Cardiac muscle cell (in vitro differentiated cells and primary cell): ENCODE data around the gene GPBAR1. TPM values are rescaled to one million over a fixed set of nuclear protein-coding genes. Genes with fewer than 3 reads are reported as not detected.

Experiments used
- DNase-seq, 2 donors: peaks; one replicate each; pipeline versions ENCODE4 v3.0.0 to v3.0.0-alpha.2; 2010 to 2017; ENCODE audit warnings: low read depth in 1 of 2, low spot score in 1 of 2
- H3K27ac ChIP-seq: fragments of 200-600 bp; sonication (generic); 2 replicates; pipeline ENCODE4 v1.5.1; 2016
- H3K27me3 ChIP-seq: fragments of 200-600 bp; sonication (generic); 2 replicates; pipeline ENCODE4 v1.6.0; 2016; ENCODE audit warnings: control low read depth
- H3K36me3 ChIP-seq: fragments of 200-600 bp; sonication (generic); 2 replicates; pipeline ENCODE4 v1.5.1; 2016; ENCODE audit warnings: control low read depth
- H3K4me1 ChIP-seq: fragments of 200-600 bp; sonication (generic); 2 replicates; pipeline ENCODE4 v1.8.1; 2017; ENCODE audit warnings: low read depth, mild to moderate bottlenecking, mixed run types
- H3K4me3 ChIP-seq: fragments of 200-600 bp; sonication (generic); 2 replicates; pipeline ENCODE4 v1.5.1; 2016; ENCODE audit warnings: mild to moderate bottlenecking
- H3K9me3 ChIP-seq: fragments of 200-600 bp; sonication (generic); 2 replicates; pipeline ENCODE4 v1.5.1; 2017; ENCODE audit warnings: low read depth, mild to moderate bottlenecking, control low read depth
- polyA plus RNA-seq: library from polyadenylated mRNA; unstranded; fragments of >200 nt; fragmentation: Nextera tagmentation; extraction: Ambion mirVana; gene quantifications from 2 replicates; pipeline ENCODE4 v1.2.1, GENCODE V29; 2016
- total RNA-seq: library from RNA; depleted of rRNA; stranded (reverse); fragments of >200 nt; gene quantifications from 2 replicates; pipeline ENCODE4 v1.2.3, GENCODE V29; 2016
- TF ChIP-seq, protein P1 (sequence below): IDR thresholded peaks from 2 replicates; pipeline ENCODE4 v1.5.1; 2012; ENCODE audit warnings: low read depth, mild to moderate bottlenecking, low read length

The GPBAR1 gene
- total and polyA plus RNA-seq, 2 experiments from 2014 or later = 4.4 to 7.9 TPM

DNA sequence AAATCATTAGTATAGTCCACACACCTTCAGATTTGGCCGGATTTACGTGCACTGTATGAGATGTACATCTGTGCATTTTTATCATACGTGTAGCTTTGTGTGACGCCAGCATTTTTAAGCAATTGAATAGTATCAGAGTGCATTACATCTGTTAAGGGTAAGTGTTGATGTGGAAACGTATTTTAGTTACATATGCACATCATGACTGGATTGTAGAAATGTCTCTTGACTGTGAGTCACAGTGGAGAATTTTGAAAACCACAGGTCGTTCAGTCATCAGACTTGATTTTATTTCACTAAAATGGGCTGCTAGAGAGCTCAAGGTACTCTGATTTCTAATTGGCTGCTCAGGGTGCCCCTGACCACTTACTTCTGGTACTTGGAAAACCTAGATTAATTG lies 5.4 kb upstream of the GPBAR1 start:
- DNase-seq = peak in 1 of 2 donors; percentile 34
- H3K4me3 ChIP-seq = no peak overlapping the region
- no peak overlapping the region for H3K27ac ChIP-seq
- H3K4me1 ChIP-seq = peaks cover 32% of the 10 kb centered on the region
- H3K36me3 ChIP-seq = peaks cover 45% of the 10 kb centered on the region
- H3K9me3 ChIP-seq = no peaks in the 10 kb centered on the region
- no peaks in the 10 kb centered on the region for H3K27me3 ChIP-seq
- TF ChIP-seq, protein P1, sequence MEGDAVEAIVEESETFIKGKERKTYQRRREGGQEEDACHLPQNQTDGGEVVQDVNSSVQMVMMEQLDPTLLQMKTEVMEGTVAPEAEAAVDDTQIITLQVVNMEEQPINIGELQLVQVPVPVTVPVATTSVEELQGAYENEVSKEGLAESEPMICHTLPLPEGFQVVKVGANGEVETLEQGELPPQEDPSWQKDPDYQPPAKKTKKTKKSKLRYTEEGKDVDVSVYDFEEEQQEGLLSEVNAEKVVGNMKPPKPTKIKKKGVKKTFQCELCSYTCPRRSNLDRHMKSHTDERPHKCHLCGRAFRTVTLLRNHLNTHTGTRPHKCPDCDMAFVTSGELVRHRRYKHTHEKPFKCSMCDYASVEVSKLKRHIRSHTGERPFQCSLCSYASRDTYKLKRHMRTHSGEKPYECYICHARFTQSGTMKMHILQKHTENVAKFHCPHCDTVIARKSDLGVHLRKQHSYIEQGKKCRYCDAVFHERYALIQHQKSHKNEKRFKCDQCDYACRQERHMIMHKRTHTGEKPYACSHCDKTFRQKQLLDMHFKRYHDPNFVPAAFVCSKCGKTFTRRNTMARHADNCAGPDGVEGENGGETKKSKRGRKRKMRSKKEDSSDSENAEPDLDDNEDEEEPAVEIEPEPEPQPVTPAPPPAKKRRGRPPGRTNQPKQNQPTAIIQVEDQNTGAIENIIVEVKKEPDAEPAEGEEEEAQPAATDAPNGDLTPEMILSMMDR = no peak

DNA sequence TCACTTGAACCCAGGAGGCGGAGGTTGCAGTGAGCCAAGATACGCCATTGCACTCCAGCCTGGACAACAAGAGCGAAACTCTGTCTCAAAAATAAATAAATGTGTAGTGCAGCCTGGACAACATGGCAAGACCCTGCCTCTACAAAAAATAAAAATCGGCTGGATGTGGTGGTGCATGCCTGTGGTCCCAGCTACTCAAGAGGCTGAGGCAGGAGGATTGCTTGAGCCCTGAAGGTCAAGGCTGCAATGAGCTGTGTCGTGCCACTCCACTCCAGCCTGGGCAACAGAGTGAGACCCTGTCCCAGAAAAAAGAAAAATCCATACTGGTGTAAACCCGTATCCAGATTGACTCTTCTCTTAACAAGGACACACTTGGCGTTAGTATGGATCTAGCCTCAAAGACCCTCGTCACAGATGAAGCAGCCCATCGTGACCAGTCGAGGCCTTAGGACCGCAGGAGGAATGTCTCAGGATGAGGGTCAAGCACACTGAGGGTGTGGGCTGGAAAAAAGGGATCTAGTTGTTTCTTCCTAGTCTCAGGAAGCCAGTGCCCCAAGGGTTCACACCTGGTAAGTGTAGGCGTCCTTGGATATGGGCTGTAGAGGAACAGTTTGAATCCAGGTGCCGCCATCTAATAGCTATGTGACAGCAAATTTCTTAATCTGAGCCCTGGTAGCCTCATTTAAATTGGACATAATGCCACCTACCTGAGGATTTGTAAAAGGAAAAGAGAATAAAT lies 4.0 kb upstream of the GPBAR1 start:
- TF ChIP-seq, protein P1 = no peak
- Histone ChIP-seq H3K27me3 (no peaks in the 10 kb centered on the region), H3K27ac (no peak overlapping the region), H3K4me3 (no peak overlapping the region), H3K36me3 (peaks cover 32% of the 10 kb centered on the region), H3K4me1 (peaks cover 43% of the 10 kb centered on the region), H3K9me3 (no peaks in the 10 kb centered on the region)
- no peak for DNase-seq

DNA sequence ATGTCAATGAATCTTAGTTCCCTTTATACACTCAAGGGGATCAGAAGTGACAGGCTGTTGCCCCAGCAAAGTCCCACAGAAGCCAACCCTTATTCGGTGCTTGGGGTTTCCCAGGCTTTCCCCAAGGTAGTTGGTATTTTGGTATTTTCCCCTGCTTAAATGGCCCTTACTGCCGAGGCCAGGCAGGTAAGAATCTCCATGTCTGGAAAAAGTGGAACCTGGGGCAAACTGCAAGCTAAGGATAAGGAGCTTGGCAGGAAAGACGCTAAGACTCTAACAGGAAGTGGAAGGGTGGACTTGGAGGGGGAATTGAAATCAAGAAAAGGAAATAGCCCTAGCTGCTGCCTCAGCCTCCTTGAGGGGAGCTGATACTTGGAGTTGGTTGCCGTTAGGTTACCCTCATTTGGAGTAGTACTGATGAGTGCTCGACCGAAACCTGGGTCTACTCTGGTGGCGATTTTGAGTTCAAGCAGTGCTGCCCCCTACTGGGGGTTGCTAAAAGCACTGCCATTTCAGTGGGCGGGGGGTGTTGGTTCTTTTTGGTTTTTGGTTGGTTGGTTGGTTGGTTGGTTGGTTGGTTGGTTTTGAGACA lies 3.3 kb upstream of the GPBAR1 start:
- Histone ChIP-seq H3K9me3 (no peaks in the 10 kb centered on the region), H3K4me3 (no peak overlapping the region), H3K27ac (no peak overlapping the region), H3K27me3 (no peaks in the 10 kb centered on the region), H3K36me3 (peaks cover 26% of the 10 kb centered on the region), H3K4me1 (peaks cover 43% of the 10 kb centered on the region)
- DNase-seq = peak in 1 of 2 donors; percentile 36
- TF ChIP-seq, protein P1 = peak; percentile 64

DNA sequence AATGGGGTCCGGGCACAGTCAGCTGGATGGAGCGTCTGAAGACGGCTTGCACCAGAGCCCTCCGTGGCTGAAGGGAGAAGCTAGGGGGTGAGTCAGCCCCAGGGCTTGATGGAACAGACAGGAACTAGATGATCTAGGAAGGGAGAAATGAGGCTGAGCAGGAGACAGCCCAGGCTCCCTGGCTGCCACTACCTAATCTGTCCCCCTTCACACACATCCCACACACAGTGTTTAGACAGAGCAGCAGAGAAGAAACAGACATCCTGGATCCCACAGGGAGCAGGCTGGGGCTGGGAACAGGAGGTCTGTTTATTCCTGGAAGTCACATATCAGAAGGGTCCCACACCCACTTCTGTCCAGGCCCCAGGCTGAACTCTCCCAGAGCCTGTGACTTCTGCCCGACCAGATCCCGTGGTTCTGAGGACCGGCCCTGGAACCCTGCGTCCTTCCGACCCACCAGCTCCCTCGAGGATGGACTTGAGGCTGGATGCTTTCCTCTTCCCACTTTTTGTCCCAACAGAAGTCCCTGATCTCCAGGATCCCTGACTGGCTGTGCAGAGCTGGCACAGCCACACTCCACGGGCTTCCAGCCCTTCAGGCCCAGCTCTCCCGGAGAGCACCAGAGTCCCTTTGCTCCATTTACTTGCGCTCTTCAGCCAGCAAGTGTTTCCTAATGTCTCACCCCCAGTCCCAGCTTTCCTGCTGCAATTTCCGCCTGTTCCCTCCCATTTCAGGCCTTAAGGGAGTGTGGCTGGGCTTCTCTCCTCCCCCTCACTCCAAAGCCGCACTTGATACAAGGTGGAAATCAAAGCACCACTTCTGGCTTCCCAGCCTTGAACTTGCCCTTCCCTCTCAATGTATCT lies 1.5 kb upstream of the GPBAR1 start:
- no peak overlapping the region for H3K4me3 ChIP-seq
- DNase-seq = peak; percentile 75 to 91
- no peaks in the 10 kb centered on the region for H3K27me3 ChIP-seq
- H3K4me1 ChIP-seq = peaks cover 31% of the 10 kb centered on the region
- TF ChIP-seq, protein P1 = no peak
- peak overlapping the region; percentile 93 for H3K27ac ChIP-seq
- no peaks in the 10 kb centered on the region for H3K9me3 ChIP-seq
- H3K36me3 ChIP-seq = peaks cover 16% of the 10 kb centered on the region

DNA sequence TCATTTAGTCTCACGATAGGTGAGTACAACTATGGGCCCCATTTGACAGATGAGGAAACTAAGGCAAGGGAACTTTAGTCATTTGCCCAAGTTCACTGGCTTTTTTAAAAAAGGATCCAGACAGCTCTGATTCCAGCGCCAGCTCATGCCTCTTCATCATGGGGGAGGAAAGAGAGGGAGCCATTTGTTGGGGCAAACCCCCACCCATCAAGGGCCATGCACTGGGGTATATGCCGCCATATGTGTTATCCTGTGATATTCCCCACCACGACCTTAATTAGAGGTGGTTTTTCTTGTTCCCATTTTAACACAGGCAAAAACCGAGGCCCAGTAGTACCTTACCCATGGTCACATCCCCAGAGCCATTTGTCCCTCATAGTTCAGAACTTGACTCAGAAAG lies 649 bp upstream of the GPBAR1 start:
- DNase-seq = no peak
- peaks cover 31% of the 10 kb centered on the region for H3K4me1 ChIP-seq
- peaks cover 12% of the 10 kb centered on the region for H3K36me3 ChIP-seq
- no peaks in the 10 kb centered on the region for H3K9me3 ChIP-seq
- H3K4me3 ChIP-seq = no peak overlapping the region
- TF ChIP-seq, protein P1 = no peak
- H3K27ac ChIP-seq = peak overlapping the region; percentile 93
- H3K27me3 ChIP-seq = no peaks in the 10 kb centered on the region
